OCI-LY1 (cell line): ENCODE results near the gene PCIF1.

Experiments used
- H2AFZ ChIP-seq: fragments of 200-600 bp; sonication (generic), shearing (Covaris generic); 2 replicates; pipeline ENCODE4 v1.6.0; 2014; ENCODE audit warnings: antibody characterized with exemption, mild to moderate bottlenecking, low read length
- H3F3A ChIP-seq: fragments of 200-600 bp; sonication (generic), shearing (Covaris generic); 2 replicates; pipeline ENCODE4 v1.6.0; 2014; ENCODE audit warnings: mild to moderate bottlenecking, antibody characterized with exemption, low read length, moderate library complexity; ENCODE audit not compliant: insufficient read depth
- H3K27ac ChIP-seq: fragments of 200-600 bp; sonication (generic); 2 replicates; pipeline ENCODE4 v1.5.1; 2014; ENCODE audit warnings: low read length, mixed run types, mild to moderate bottlenecking, low read depth; ENCODE audit not compliant: poor library complexity, severe bottlenecking
- H3K27me3 ChIP-seq: fragments of 200-600 bp; sonication (generic); 2 replicates; pipeline ENCODE4 v1.6.0; 2014; ENCODE audit warnings: antibody characterized with exemption, mild to moderate bottlenecking, low read length, moderate library complexity; ENCODE audit not compliant: insufficient read depth
- H3K36me3 ChIP-seq: fragments of 200-600 bp; sonication (generic); 2 replicates; pipeline ENCODE4 v1.6.1; 2014; ENCODE audit warnings: mild to moderate bottlenecking, antibody characterized with exemption, low read length, moderate library complexity, mixed read lengths; ENCODE audit not compliant: insufficient read depth
- H3K4me1 ChIP-seq: fragments of 200-600 bp; sonication (generic); 2 replicates; pipeline ENCODE4 v1.5.1; 2014; ENCODE audit warnings: mild to moderate bottlenecking, low read length, moderate library complexity; ENCODE audit not compliant: insufficient read depth, severe bottlenecking
- H3K4me2 ChIP-seq: fragments of 200-600 bp; sonication (generic), shearing (Covaris generic); 2 replicates; pipeline ENCODE4 v1.6.1; 2014; ENCODE audit warnings: low read length
- H3K4me3 ChIP-seq: fragments of 200-600 bp; sonication (generic); 2 replicates; pipeline ENCODE4 v1.5.1; 2014; ENCODE audit warnings: low read length, low read depth, mild to moderate bottlenecking, mixed read lengths; ENCODE audit not compliant: poor library complexity, severe bottlenecking
- H3K79me2 ChIP-seq: fragments of 200-600 bp; shearing (Covaris generic); 2 replicates; pipeline ENCODE4 v1.6.1; 2016; ENCODE audit warnings: mixed run types, low read length, mixed read lengths; ENCODE audit not compliant: insufficient read depth
- H3K9ac ChIP-seq: fragments of 200-600 bp; sonication (generic), shearing (Covaris generic); 2 replicates; pipeline ENCODE4 v1.6.1; 2014; ENCODE audit warnings: mild to moderate bottlenecking, low read length, mixed read lengths
- H3K9me2 ChIP-seq: fragments of 200-600 bp; sonication (generic), shearing (Covaris generic); 2 replicates; pipeline ENCODE4 v1.6.1; 2014; ENCODE audit warnings: low read depth, mild to moderate bottlenecking, low read length, mixed read lengths
- H3K9me3 ChIP-seq: fragments of 200-600 bp; shearing (Covaris generic); 2 replicates; pipeline ENCODE4 v1.6.1; 2014; ENCODE audit warnings: low read length, mixed read lengths
- H4K20me1 ChIP-seq: fragments of 200-600 bp; sonication (generic), shearing (Covaris generic); 2 replicates; pipeline ENCODE4 v1.6.0; 2016; ENCODE audit warnings: mild to moderate bottlenecking, low read length; ENCODE audit not compliant: insufficient read depth
- EZH2 ChIP-seq: fragments of 200-600 bp; sonication (generic), shearing (Covaris generic); IDR thresholded peaks from 2 replicates; pipeline ENCODE4 v1.8.0; 2017; ENCODE audit warnings: borderline replicate concordance, mixed run types, mild to moderate bottlenecking, antibody characterized with exemption, low read length, moderate library complexity, mixed read lengths
- TF ChIP-seq, protein P1 (sequence below): fragments of 200-600 bp; sonication (generic), shearing (Covaris generic); IDR thresholded peaks from 2 replicates; pipeline ENCODE4 v1.5.1; 2017; ENCODE audit warnings: mild to moderate bottlenecking, antibody characterized with exemption, low read length, moderate library complexity, mixed read lengths

PCIF1 gene

DNA sequence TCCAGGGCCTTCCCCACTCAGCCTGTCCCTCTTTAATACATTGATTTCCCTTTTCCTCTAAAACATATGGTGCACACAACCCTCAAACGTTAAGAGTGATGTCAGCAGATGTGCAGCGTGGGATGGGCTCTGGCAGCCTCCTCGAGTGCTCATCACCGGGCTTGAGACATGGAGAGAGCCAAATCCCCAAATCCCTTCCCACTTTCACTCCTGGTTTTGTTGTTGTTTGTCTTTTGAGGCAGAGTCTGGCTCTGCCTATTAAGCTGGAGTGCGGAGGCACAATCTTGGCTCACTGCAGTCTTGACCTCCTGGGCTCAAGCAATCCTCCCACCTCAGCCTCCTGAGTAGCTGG is 16.7 kb upstream of the PCIF1 start:
- TF ChIP-seq, protein P1, sequence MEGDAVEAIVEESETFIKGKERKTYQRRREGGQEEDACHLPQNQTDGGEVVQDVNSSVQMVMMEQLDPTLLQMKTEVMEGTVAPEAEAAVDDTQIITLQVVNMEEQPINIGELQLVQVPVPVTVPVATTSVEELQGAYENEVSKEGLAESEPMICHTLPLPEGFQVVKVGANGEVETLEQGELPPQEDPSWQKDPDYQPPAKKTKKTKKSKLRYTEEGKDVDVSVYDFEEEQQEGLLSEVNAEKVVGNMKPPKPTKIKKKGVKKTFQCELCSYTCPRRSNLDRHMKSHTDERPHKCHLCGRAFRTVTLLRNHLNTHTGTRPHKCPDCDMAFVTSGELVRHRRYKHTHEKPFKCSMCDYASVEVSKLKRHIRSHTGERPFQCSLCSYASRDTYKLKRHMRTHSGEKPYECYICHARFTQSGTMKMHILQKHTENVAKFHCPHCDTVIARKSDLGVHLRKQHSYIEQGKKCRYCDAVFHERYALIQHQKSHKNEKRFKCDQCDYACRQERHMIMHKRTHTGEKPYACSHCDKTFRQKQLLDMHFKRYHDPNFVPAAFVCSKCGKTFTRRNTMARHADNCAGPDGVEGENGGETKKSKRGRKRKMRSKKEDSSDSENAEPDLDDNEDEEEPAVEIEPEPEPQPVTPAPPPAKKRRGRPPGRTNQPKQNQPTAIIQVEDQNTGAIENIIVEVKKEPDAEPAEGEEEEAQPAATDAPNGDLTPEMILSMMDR, result no peak
- TF ChIP-seq EZH2, result no peak

DNA sequence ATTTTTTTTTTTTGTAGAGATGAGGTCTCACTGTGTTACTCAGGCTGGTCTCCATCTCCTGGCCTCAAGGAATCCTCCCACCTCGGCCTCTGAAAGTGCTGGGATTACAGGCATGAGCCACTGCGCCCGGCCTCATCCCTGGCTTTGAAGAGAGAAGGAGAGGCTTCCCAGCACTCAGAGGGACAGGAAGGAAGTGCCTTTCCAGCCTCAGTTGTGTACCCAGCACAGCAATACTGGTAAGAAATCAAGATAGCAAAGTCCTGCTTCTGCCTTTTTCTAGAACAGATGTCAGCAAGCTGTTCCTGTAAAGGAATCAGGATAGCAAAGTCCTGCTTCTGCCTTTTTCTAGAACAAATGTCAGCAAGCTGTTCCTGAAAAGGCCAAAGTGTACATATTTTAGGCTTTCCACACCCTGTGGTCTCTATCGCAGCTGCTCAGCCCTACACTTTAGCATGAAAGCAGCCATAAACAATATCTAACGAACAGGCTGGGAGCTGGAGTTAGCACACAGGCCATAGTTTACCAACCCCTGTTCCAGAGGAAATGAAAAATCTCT is 16.2 kb upstream of the PCIF1 start:
- Histone ChIP-seq H3K4me3 (no peak overlapping the region), H4K20me1 (no peaks in the 10 kb centered on the region), H3K27ac (no peak overlapping the region), H3K4me2 (no peak overlapping the region), H3K4me1 (no peaks in the 10 kb centered on the region), H3K27me3 (peaks cover 10% of the 10 kb centered on the region; the same call in 1 of the 2 replicates), H2AFZ (no peak overlapping the region), H3F3A (no peaks in the 10 kb centered on the region), H3K9ac (no peak overlapping the region), H3K9me3 (no peaks in the 10 kb centered on the region), H3K79me2 (no peaks in the 10 kb centered on the region), H3K36me3 (no peaks in the 10 kb centered on the region), H3K9me2 (no peaks in the 10 kb centered on the region)
- TF ChIP-seq, protein P1, result no peak
- TF ChIP-seq EZH2, result no peak

More for the DNA sequence above, 16.7 kb upstream of the PCIF1 start:
- H3K9ac ChIP-seq, result no peak overlapping the region
- H3K4me2 ChIP-seq, result no peak overlapping the region
- H4K20me1 ChIP-seq, result no peaks in the 10 kb centered on the region
- H3F3A ChIP-seq, result no peaks in the 10 kb centered on the region
- no peaks in the 10 kb centered on the region for H3K36me3 ChIP-seq
- H3K4me1 ChIP-seq, result no peaks in the 10 kb centered on the region
- peaks cover 10% of the 10 kb centered on the region; the same call in 1 of the 2 replicates for H3K27me3 ChIP-seq
- no peaks in the 10 kb centered on the region for H3K9me3 ChIP-seq
- H3K4me3 ChIP-seq, result no peak overlapping the region
- H2AFZ ChIP-seq, result no peak overlapping the region
- H3K27ac ChIP-seq, result no peak overlapping the region
- no peaks in the 10 kb centered on the region for H3K79me2 ChIP-seq
- no peaks in the 10 kb centered on the region for H3K9me2 ChIP-seq

DNA sequence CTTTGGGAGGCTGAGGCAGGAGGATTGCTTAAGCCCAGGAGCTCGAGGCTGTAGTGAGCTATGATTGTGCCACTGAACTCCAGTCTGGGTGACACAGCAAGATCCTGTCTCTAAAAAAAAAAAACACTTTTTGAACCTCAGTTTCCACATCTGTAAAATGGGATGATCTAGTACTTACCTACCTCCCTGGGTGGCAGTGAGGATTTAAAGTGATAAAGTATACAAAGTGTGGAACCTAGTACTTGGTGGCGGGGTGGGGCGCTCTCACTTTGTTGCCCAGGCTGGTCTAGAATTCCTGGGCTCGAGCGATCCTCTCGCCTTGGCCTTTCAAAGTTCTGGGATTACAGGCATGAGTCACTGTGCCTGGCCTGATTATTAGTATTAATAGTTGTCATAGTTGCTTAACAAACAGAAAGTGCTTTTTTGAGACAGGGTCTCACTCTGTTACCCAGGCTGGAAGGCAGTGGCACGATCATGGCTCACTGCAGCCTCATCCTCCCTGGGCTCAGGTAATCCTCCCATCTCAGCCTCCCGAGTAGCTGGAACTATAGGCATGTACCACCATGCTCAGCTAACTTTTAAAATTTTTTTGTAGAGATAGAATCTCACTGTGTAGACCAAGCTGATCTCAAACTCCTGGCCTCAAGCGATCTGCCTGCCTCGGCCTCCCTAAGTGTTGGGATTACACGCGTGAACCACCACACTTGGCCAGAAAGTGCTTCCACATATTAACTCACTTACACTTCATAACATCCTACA is 15.5 kb upstream of the PCIF1 start:
- TF ChIP-seq, protein P1, result no peak
- no peak for TF ChIP-seq EZH2
- Histone ChIP-seq H3K4me2 (no peak overlapping the region), H3K9me3 (no peaks in the 10 kb centered on the region), H3K9ac (no peak overlapping the region), H3K36me3 (no peaks in the 10 kb centered on the region), H3K79me2 (no peaks in the 10 kb centered on the region), H3K27me3 (peaks cover 10% of the 10 kb centered on the region; the same call in 1 of the 2 replicates), H3F3A (no peaks in the 10 kb centered on the region), H3K4me3 (no peak overlapping the region), H4K20me1 (no peaks in the 10 kb centered on the region), H3K9me2 (no peaks in the 10 kb centered on the region), H3K27ac (no peak overlapping the region), H3K4me1 (no peaks in the 10 kb centered on the region), H2AFZ (no peak overlapping the region)
